COLO829 (cell line): ENCODE data around the gene NT5DC1.
A peak's percentile ranks its signal among the peaks of the same experiment; 100 is the strongest.

Experiments used
- DNase-seq: peaks from one replicate; pipeline ENCODE4 v3.0.0; 2012; ENCODE audit warnings: low spot score

The NT5DC1 gene

GRCh38 chr6:116196841-116197240 lies 96.2 kb downstream of the NT5DC1 start:
- no peak for DNase-seq

GRCh38 chr6:116200619-116201249 lies 100.1 kb downstream of the NT5DC1 start:
- no peak for DNase-seq

- no peak for DNase-seq
Measured at GRCh38 chr6:116201538-116201937, 100.9 kb downstream of the NT5DC1 start.

GRCh38 chr6:116205281-116205680 lies 104.6 kb downstream of the NT5DC1 start:
- no peak for DNase-seq

- DNase-seq = no peak
Measured at GRCh38 chr6:116206231-116206903, 105.7 kb downstream of the NT5DC1 start.

- no peak for DNase-seq
Measured at GRCh38 chr6:116208056-116208785, 107.6 kb downstream of the NT5DC1 start.

- DNase-seq = no peak
Measured at GRCh38 chr6:116210316-116210715, 109.7 kb downstream of the NT5DC1 start.

- no peak for DNase-seq
Measured at GRCh38 chr6:116210750-116211425, 110.2 kb downstream of the NT5DC1 start.

GRCh38 chr6:116214681-116215080 lies 114.0 kb downstream of the NT5DC1 start:
- no peak for DNase-seq

- DNase-seq = no peak
Measured at GRCh38 chr6:116215414-116215813, 114.8 kb downstream of the NT5DC1 start.

- peak; percentile 43 for DNase-seq
Measured at GRCh38 chr6:116217069-116217468, 116.4 kb downstream of the NT5DC1 start.

GRCh38 chr6:116218172-116218633 lies 117.5 kb downstream of the NT5DC1 start:
- no peak for DNase-seq

GRCh38 chr6:116218866-116219265 lies 118.2 kb downstream of the NT5DC1 start:
- DNase-seq = no peak

GRCh38 chr6:116221067-116221466 lies 120.4 kb downstream of the NT5DC1 start:
- DNase-seq = no peak

- DNase-seq = no peak
Measured at GRCh38 chr6:116221911-116222310, 121.3 kb downstream of the NT5DC1 start.

- DNase-seq = no peak
Measured at GRCh38 chr6:116223355-116223754, 122.7 kb downstream of the NT5DC1 start.

GRCh38 chr6:116229287-116229913 lies 128.7 kb downstream of the NT5DC1 start:
- DNase-seq = no peak

- no peak for DNase-seq
Measured at GRCh38 chr6:116234689-116235088, 134.0 kb downstream of the NT5DC1 start.

- DNase-seq = no peak
Measured at GRCh38 chr6:116238083-116238482, 137.4 kb downstream of the NT5DC1 start.

GRCh38 chr6:116239256-116239655 lies 138.6 kb downstream of the NT5DC1 start:
- DNase-seq = no peak

- DNase-seq = no peak
Measured at GRCh38 chr6:116239856-116240255, 139.2 kb downstream of the NT5DC1 start.

GRCh38 chr6:116244284-116244683 lies 143.6 kb downstream of the NT5DC1 start:
- no peak for DNase-seq
